OCI-LY1 (cell line): Measurements from ENCODE around the gene CACNA1D.

Experiments
- CTCF ChIP-seq: fragments of 200-600 bp; sonication (generic), shearing (Covaris generic); IDR thresholded peaks from 2 replicates; pipeline ENCODE4 v1.5.1; 2017; ENCODE audit warnings: mild to moderate bottlenecking, antibody characterized with exemption, low read length, moderate library complexity, mixed read lengths
- EZH2 ChIP-seq: fragments of 200-600 bp; sonication (generic), shearing (Covaris generic); IDR thresholded peaks from 2 replicates; pipeline ENCODE4 v1.8.0; 2017; ENCODE audit warnings: borderline replicate concordance, mixed run types, mild to moderate bottlenecking, antibody characterized with exemption, low read length, moderate library complexity, mixed read lengths

GRCh38 chr3:53856964-53857363 is 362.6 kb downstream of the CACNA1D start:
- no peak for TF ChIP-seq CTCF
- no peak for TF ChIP-seq EZH2
